ENCODE measurements around the gene VASH1.

The VASH1 gene

DNA sequence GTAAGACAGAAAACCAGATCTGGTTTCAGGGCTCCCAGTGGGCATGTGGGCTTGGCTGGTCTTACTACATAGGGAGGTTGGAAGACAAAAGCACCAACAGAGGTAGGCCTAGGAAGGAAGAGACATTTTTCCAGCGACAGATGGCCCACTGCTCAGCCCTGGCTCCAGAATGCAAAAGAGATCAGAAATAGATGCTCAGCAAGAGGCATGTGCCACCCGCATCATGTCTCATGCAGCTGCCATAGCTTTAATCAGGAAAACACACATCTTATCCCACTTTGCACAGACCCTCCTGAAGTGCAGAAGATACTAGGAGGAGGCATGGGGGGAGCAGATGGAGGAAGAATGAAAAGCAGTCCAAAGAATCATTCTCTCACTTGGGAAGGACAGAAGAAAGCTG, 25.3 kb downstream of the VASH1 start:
- no peak for DNase-seq

DNA sequence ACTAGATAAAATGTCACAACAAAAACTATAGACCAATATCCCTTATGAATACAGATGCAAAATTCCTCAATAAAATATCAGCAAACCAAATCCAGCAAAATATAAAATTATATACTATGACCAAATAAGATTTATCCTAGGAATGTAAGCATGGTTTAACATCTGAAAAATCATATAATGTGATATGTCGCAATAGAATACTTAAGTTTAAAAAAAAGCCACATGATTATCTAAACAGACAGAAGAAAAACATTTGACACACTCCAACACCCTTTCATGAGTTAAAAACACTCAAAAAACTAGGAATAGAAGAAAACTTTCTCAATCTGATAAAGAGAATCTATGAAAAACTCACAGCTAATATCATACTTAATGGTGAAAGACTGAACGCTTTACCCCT, 31.2 kb downstream of the VASH1 start:
- no peak for DNase-seq

DNA sequence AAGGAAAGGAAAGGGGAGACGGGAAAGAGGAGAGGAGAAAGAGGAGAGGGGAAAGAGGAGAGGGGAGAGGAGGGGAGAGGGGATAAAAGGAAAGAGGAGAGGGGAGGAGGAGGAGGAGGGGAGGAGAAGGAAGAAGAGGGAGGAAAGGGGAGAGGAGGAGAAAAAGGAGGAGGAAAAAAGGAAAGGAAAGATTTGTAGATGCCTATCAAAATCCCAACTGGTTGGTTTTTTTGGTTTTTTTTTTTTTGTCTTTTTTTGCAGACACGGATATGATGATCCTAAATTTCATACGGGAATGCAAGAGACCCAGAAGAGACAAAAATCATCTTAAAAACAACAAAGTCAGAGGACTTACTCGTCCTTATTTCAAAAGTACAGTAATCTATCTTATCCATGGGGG, 32.1 kb downstream of the VASH1 start:
- no peak for DNase-seq

DNA sequence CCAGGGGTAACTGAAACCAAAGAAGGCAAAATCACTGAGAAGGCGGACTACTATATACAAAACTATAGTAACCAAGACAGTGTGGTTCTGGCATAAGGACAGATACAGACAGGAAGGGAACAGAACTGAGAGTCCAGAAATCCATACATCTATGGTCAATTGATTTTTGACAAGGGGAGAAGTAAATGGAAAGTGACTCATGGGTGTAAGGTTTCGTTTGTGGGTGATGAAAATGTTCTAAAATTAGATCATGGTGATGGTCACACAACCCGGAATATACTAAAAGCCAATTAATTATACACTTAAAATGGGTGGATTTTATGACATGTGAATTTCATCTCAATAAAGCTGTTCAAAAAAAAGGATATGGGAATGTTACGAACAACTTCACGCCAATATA, 32.7 kb downstream of the VASH1 start:
- DNase-seq: no peak

DNA sequence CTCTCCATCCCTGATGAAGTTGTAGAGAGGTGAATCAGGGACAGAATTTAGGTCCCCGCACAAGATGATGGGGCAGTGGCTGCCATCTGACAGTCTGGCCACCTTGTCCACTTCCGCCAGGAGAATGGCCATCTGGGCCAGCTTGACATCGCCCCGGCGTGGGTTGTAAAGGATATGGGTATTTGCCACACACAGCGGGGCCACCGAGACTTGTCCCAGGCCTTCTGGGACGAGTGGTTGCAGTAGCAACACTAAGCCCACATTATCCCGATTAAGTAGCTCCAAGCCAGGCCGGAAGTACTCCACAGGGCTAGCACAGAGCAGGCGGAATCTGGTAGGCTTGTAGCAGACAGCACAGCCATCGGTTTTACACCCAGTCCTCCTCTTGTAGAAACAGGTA, 45.2 kb downstream of the VASH1 start:
- DNase-seq: no peak

DNA sequence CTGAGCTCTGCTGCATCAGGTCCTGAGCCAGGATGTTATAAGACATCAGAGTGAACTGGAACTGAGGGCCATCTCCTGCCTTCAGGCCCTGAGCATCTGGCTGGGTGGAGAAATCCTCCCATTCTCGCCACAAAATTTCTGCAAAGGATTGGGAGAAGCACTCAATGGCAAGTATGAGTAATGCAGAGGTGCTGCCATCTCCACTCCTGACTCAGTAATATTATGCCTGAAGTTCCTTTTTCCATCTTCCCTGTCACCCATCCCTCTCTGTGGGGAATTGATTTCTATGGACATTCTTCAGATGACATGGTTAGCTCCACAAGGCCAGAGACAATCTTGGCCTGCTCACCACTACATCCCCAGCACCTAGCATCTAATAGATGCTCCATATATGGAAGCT, 46.7 kb downstream of the VASH1 start:
- no peak for DNase-seq

DNA sequence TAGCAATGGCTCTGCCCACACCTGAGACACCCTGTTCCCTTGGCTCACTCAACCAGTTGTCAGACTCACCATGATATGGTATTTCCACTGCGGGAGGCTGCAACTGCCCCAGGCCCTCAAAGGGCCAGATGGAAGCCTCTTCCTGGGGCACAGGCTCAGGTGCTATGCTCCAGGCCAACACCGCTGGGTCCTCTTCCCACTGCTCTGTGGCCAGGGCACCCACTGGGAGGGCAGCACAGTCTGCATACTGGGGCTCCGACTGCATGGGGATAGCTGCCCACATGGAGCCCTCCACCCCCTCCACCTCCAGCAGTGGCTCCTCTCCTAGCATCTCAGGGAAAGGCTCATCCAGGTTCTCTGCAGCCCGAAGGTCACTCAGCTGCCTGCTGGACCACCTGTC, 47.7 kb downstream of the VASH1 start:
- DNase-seq: no peak

DNA sequence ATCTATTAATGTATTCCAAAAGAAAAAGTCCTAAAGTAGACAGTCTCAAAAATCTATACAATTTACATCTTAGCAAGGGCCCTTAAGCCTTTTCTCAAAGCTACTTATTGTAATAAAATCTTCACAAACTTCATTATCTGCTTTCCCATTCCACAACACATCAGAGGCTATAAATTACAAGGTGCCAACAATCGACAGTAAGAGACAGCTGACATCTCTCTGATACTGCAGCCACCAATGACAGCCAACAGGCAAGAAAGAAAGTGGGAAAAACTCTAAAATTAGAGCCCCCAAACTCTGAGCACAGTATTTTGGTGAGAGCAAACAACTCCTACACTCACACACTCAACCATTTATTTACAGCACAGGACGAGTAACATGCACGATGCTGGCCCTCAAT, 49.3 kb downstream of the VASH1 start:
- no peak for DNase-seq

DNA sequence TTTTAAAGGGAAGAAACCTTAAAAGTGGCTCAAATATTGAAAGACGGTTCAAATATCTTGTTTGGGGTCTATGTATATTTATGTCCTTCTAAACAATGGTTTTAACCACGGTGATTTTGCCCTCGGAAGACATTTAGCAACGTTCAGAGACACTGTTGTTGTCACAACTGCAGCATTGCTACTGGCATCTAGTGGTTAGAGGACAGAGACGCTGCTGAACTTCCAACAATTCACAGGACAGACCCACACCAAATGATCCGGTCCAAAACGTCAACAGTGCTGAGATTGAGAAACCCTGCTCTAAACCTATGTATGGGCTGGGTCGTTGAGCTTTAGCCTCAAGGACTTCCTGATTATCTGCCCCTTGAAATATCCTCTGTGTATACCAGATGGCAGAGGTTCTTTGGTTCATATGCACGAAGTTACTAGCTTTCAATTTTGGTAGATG, 49.7 kb downstream of the VASH1 start:
- DNase-seq: peak in 1 of 2 experiments; percentile 31

DNA sequence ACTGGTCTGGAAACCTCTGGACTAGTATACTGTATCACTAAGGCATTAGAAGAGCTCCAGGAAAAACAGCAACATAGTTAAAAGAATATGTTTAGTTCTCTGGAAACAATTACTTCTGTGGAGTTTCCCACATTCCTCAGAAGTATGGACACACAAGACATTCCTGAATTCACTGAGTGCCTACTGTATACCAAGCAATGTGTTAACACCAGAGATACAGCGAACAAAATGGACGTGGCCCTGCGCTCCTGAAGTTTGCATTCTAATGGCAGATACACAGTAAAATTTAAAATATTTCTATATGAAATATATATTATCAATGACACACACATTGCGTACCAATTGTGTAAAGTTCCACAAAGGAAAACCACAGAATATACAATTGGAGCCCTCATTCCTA, 50.3 kb downstream of the VASH1 start:
- peak in 1 of 2 experiments; percentile 25 for DNase-seq

DNA sequence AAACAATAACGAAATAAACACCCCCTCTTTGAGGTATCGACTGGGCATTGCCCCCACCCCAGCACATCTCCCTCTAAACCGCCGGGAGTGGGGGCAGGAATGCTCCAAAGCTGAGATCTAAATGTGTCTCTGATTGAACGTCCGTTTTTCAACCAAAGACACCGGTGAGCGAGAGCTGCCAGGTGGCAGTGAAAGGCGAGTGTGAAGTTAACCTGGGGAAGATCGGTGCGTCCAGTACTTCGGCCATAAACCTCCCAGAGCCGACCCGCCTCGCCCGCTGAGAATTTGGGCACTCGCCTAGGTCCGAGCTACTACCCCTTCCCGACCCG, 50.8 kb downstream of the VASH1 start:
- DNase-seq: peak in 1 of 2 experiments; percentile 25

DNA sequence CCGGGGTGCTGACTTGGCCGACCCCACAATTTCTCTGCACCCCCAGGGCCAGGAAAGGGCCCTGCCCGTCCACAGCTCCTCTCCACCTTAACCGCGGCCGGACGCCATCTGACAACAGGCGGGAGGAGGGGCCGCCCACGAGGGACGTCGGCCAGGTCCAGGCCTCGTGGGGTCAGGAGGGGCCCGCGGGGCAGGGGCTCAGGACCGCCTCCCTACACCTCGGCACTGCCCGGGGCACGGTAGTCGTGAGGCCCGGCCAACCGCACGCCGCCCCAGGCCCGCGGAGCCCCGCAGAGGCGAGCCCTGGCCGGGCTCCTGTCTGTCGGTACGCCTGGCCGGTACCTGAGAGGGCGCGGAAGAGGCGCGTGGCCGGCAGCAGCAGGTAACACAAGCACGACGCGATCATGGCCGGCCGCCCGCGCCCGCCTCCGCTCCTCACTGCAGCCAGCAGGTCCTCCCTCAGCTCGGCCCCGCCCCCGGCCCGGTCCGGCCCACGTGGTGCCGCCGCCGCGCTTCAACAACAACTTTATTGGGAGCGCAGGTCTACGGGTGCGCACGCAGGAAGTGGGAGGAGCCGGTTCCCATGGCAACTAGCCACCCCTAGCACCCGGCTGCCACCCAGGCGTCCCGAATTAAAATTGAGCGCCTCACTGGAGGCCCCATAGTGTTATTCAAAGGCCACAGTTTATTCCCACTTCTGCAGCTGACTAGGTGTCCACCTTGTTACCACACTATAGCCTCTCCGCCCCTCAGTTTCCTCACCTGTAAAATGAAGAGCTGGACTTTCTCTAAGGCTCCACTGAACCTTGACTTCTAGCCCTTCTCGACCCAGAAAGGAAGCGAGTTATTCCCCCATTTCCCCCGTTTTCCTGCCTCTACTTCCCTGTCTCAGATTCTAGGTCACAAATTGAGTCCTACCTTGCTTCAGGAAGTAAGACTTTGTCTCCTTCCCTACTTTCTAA, 51.4 kb downstream of the VASH1 start, which contains the start of gene ANGEL1:
Gene ANGEL1, minus strand, starts transcription at position 461 of the 962 bp plus-strand sequence. Its CDS starts 55 bp downstream, at position 406.
- peak; percentile 72 to 90 for DNase-seq

DNA sequence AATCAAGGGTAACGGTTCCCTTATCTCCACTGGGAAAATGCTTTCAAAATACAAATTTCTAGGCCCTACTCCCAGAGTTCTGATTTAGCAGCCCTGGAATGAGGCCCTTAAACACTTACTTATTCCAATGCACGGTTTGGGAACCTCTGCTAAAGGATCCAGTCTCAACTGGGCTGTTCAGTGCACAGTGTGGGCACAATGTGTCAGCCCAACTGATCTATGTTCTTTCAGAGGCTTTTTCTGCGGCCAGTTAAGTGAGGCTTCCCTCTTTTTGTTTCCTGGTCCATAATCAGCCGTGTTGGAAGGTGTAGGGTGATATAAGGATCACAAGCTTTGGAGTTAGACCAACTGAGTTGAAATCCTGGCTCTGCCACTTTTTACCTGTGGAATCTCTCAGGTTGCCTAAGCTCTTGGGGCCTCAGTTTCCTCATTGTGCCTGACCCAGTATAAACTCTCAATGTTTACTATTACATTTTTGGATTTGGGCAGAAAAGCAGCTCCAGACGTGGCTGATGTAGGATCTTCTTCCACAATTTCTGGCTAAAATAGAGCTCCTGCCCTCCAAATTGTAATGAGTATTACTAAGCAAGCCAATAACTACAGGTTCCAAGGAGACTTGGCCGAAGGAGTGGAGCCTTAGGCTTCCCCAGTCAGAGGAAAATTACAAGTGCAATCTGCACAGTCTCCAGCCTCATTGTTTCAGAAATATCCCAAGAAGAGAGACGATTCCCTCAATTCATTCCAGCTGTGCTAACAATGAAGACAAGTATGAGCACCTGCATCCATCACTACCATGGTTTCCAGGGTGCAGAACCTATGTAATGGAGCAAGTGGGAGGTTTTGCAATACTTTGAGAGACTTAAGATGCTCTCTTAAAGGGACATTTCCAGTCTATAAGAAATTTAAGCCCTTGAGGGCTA, 53.7 kb downstream of the VASH1 start:
- no peak for DNase-seq

DNA sequence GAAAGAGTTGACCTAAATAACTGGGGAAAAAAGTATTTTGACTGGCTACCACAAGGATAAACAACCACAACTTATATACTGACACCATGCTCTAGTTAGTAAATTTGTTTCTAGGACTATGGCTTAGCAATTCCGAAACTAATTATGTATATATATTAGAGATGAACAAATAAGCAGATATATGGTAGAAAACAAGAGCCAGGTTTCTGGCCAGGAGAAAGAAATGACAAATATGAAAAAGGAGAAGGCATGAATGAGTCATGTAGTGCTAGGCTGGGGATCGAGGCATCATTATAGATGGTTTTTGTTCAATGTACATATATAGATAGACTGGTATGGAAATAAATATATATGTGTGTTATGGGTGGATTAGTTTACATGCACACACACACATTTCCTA, 59.4 kb downstream of the VASH1 start:
- DNase-seq: no peak

DNA sequence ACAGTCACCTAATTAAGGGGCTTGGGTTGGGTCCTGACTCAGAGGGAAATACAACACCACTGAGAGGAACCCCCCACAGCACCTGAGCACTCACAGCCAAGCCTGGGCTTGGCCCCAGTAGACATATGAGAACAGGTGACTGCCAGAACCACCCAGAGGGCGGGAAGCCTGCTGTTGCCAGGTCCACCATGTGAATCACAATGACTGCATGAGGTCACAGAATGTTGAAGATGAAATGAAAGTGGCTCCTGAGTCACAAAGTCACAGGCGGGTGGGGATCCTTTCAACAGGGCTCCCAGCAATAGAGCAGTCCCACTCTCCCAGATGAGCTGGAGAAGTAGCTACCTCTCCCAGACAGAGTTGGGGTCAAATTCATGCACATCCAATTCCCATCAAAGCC, 64.9 kb downstream of the VASH1 start, which contains the start of gene LRRC74A:
Gene LRRC74A, plus strand, starts transcription at position 287 of the 400 bp plus-strand sequence. CDS start 290 bp downstream, outside the sequence.
- no peak for DNase-seq

DNA sequence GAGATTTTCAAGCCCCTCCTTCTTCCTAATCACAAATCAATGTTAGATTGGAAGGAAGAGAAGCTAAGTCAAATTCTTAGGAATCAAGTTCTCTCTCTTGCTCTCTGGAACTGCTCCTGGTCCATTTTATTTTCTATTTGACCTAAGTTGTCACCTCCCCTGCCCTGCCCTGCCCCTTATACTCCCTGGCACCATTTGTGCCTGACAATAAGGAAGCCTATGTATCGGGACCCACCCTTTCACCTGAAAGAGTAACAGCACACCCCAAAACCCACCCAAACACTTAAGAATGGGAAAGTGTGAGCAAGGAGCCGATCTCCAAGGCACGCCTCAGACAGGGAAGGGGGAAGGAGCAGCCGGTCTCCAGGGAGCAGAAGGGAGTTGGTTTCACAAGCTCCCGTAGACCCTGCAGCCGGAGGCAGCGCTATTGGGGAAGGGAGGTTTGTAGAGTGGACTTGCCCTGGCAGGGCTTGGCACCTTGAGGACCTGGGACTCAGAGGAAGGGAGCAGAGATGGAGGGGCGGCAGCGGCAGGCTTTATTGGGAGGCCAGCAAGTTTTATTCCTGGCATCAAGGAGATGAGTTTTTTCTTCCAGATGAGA, 66.5 kb downstream of the VASH1 start:
- DNase-seq: no peak

DNA sequence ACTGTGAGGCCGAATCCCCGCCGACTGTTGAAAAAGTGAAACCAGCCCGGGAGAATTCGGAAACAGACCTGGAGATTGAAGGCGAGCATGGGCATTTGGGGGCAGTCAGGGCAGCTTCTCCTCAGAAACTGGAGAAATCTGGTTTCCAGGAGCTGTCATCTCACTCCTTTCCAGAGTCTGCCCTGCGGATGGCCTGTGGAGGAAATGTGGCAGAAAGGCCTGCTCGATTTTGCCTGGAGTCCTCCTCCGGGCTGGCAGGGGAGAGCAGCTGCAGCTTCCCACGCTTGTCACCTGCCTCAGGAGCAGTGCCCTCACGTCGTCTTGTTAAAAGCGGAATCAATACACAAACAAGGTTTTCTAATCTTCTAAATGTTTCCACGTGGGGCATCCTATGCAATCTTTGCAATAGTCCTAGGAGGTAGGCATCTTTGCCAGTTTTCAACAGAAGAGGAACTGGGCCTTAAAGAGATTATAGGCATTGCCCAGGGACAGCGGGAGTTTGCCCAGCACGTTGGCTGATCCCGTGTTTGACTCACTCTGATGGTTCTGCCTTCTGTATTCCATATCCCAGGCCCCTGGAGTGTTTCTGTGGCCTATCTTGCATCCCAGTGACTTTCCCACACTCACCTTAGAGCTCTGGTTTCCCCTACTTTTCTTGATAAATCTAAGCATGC, 67.2 kb downstream of the VASH1 start:
- DNase-seq: no peak

DNA sequence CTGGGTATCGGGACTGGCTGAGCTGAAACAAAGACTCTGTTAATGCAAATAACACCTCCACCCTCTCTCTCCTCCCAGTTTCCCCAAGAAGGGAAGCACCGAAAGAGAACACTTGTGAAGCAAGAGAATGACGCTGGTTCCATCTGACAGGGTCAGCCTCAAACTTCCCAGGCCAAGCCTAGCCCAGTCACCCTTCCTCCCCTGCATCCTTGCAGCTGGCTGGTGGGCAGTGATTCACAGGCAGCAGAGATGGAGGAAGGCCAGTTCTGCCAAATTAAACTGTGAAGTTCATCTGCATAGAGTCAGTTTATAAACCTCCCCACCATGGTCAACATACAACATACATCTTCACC, 67.7 kb downstream of the VASH1 start:
- no peak for DNase-seq

DNA sequence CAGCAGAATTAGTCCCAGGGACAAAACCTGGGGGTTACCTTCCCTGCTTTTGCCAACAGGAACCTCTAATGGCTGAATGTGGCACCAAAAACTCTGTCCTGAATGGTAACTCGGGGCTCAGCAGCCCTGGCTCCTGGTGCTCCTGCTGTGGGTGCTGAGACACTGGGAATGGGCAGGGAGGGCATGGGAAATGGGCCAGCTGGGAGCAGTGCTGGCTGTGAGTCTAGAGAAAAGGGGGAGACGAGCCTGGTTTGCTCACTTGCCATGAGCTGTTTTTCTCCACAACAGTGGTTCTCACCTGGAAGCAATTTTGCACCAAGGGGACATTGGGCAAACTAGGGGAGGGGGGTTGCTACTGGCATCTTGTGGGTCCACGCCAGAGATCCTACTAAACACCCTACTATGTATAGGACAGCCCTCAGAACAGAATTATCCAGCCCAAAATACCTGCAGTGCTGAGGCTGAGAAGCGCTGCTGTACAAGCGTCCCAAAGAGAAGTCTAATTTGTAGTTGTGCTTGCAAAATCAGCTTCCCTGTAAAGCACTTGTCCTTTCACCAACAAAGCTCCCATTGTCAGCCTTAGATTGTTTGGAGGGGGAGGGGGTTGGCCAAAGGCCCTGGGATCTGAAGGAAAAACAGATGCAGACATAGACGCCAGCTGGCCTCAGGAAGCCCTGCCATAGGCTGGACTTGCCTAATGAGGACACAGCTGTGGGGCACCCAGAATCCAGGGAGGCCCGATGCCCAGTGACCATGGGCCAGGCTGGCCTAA, 68.6 kb downstream of the VASH1 start:
- DNase-seq: no peak

DNA sequence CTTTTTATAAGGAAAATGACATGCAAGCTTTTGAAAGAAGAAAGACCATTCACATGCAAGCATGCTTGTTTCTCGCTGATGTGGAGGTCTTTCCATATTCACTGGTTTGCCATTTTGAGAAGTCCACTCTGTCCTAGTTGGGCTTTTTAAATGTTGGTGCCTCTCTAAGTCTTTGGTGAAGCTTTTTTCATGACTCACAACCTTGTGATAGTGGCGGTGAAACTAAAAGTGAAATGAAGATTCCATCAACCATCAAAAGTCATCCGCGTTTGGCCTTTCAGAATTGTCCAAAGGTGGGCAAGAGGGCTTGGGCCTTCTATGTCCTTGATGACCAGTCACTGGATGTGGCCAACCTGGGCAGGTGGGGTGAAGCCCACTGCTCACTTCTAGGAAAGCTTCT, 69.3 kb downstream of the VASH1 start:
- no peak for DNase-seq

DNA sequence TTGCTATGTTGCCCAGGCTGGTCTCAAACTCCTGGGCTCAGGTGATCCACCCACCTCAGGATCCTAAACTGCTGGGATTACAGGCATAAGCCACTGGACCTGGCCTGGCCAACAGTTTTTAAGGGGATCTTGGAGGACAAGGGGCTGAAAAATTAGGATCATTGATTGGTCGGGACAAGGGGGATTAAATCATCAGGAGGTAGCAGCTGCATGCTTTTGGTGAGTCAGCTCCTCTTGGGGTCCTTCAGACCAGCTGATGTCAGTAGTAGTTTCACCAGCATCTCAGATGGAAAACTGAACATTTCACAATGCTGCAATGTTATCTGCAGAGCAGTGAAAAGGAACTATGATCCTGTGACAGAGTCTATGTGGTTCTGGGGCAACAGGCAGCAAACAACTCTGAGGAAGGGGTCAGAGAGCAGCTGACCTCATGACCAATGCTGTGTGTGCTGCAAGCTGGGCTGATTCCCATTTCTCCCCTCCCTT, 71.3 kb downstream of the VASH1 start:
- DNase-seq: no peak

All from SW 1271 (cell line).